Pancreas (tissue), 10 donors: ENCODE data around the gene ARID5A. TPM values are rescaled to one million over a fixed set of nuclear protein-coding genes. Genes with fewer than 3 reads are reported as not detected.
A peak's percentile ranks its signal among the peaks of the same experiment; 100 is the strongest.

Source experiments
- ATAC-seq, 4 donors: fragments of 200-7000 bp; cut with Tn5 transposase; one replicate each; pipeline versions ENCODE4 v1.8.0 to v1.9.1; 2020; ENCODE audit warnings: mild to moderate bottlenecking in 4 of 4, moderate library complexity in 4 of 4
- DNase-seq, 6 donors: peaks; one replicate each; pipeline ENCODE4 v3.0.0-alpha.2; 2020
- FAIRE-seq: peaks from 2 replicates; lab custom pipeline; 2012; peaks lifted over from hg19 to GRCh38; lab: Jason Lieb, UNC
- H3K27ac ChIP-seq, 4 donors: fragments of 200-600 bp; sonication (generic); 1 replicate in 3 of 4; 2 replicates in 1 of 4; pipeline versions ENCODE4 v1.5.0 to v1.8.0; 2020
- H3K27me3 ChIP-seq, 4 donors: fragments of 200-600 bp; one replicate each; pipeline ENCODE4 v1.8.0; 2021
- H3K36me3 ChIP-seq, 3 donors: fragments of 200-600 bp; sonication (generic) in 1 of 3; one replicate each; pipeline versions ENCODE4 v1.5.0 to v1.8.0; 2020 to 2021
- H3K4me1 ChIP-seq, 3 donors: fragments of 200-600 bp; one replicate each; pipeline ENCODE4 v1.8.0; 2021
- H3K4me3 ChIP-seq, 4 donors: fragments of 200-600 bp; sonication (generic) in 2 of 4; one replicate each; pipeline versions ENCODE4 v1.5.0 to v1.8.0; 2020 to 2021
- H3K9me3 ChIP-seq, 4 donors: fragments of 200-600 bp; one replicate each; pipeline ENCODE4 v1.8.0; 2021
- WGBS, 2 donors: extraction: QIAGEN DNeasy Blood & Tissue Kit; methylation state at CpG; one replicate each; pipeline ENCODE4 v1.1.7; 2013; 5-methylcytosine and 5-hydroxymethylcytosine counted together
- intact Hi-C, 3 donors: fragments of 100-400 bp; cut with DNase I; formaldehyde crosslinking; loops; one replicate each; pipeline versions ENCODE4 v1.11.1 to v1.14.2; 2022
- polyA plus RNA-seq, 2 donors: library from polyadenylated mRNA; stranded (reverse); fragments of 200-250 nt; gene quantifications; one replicate each; pipeline ENCODE4 v1.2.3, GENCODE V29; 2013
- total RNA-seq, 6 donors: library from RNA; stranded (reverse); fragmentation: NEBNext Ultra II Directional in 4 of 6; extraction: Animal tissue kit (Norgen Biotek cat#: 25700) in 4 of 6; gene quantifications; one replicate each; pipeline versions ENCODE4 v1.2.1 to v1.2.4, GENCODE V29; 2021 to 2023
- TF ChIP-seq, protein P1 (sequence below), 4 donors: fragments of 200-600 bp; sonication (generic) in 3 of 4; IDR thresholded peaks; one replicate each; pipeline versions ENCODE4 v1.5.0 to v1.8.0; 2021; ENCODE audit warnings: antibody characterized with exemption in 4 of 4
- donor health status: healthy with polysubstance abuse.
- donor health status: DM: no; HTN: no; CAD: no; lungs with moderate emphysema.
- donor health status: DM: no; HTN: no; CAD: no.
- donor health status: control.
- donor health status: control.
- donor health status: Bipolar disorder and iron deficiency.
- donor health status: DM: yes; HTN: yes; CAD: no.
- donor health status: DM: no; HTN: no; CAD: no.
- donor health status: DM: no; HTN: no; CAD: no.
- donor health status: DM: yes; HTN: yes; CAD: no.

ARID5A gene
- total and polyA plus RNA-seq, 8 donors, result 3.3 to 20.7 (median 6.7) TPM

DNA sequence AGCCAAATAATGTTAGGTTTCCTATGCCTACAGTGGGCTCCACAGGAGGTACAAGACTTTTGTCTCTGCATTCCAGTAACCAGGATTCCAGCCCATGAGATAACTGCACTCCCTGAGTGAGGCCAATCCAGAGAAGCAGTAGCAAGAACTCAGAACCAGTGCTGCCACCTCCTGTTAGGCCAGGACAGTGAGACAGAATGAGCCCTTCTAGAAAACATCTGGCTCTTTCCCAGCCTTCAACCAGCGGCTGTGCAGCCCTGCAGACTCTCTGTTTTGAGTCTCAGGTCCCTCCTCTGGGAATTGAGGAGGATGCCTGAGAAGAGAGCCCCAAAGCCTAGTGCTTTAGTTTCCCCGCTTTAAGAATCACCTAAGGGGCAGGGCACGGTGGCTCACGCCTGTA is 44.2 kb downstream of the ARID5A start:
- DNase-seq (no peak), FAIRE-seq (no peak), ATAC-seq (peak in 1 of 4 donors; percentile 86)
- Histone ChIP-seq H3K27me3 (no peaks in the 10 kb centered on the region), H3K36me3 (no peaks in the 10 kb centered on the region), H3K9me3 (no peaks in the 10 kb centered on the region), H3K4me1 (no peaks in the 10 kb centered on the region), H3K27ac (no peak overlapping the region), H3K4me3 (no peak overlapping the region)
- WGBS, 2 donors, result 82 to 89% methylated on average over 4 of the region's 4 CpGs
- intact Hi-C loops, result no loop called here
- TF ChIP-seq, protein P1, sequence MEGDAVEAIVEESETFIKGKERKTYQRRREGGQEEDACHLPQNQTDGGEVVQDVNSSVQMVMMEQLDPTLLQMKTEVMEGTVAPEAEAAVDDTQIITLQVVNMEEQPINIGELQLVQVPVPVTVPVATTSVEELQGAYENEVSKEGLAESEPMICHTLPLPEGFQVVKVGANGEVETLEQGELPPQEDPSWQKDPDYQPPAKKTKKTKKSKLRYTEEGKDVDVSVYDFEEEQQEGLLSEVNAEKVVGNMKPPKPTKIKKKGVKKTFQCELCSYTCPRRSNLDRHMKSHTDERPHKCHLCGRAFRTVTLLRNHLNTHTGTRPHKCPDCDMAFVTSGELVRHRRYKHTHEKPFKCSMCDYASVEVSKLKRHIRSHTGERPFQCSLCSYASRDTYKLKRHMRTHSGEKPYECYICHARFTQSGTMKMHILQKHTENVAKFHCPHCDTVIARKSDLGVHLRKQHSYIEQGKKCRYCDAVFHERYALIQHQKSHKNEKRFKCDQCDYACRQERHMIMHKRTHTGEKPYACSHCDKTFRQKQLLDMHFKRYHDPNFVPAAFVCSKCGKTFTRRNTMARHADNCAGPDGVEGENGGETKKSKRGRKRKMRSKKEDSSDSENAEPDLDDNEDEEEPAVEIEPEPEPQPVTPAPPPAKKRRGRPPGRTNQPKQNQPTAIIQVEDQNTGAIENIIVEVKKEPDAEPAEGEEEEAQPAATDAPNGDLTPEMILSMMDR (IDR thresholded peaks at IDR 0.05), result no peak

DNA sequence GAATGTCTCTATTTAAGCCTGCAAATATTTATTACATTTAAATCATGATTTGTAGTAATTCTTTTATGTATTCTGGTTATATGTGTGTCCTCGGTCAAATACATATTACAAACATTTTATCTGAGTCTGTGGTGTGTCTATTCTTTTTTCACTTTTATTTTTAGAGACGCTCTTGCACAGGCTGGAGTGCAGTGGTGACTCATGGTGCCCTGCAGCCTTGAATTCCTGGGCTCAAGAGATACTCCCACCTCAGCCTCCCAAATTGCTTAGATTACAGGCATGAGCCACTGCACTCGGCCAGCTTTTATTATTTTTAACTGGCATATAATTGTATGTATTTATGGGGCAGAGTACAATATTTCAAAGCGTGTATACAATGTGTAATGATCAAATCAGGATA is 47.5 kb downstream of the ARID5A start:
- TF ChIP-seq, protein P1 (IDR thresholded peaks at IDR 0.05), result no peak
- WGBS, 2 donors, result 94 to 96% methylated on average over 4 of the region's 4 CpGs
- intact Hi-C loops, result no loop called here
- H3K36me3 ChIP-seq, result no peaks in the 10 kb centered on the region
- no peak overlapping the region for H3K27ac ChIP-seq
- no peak for FAIRE-seq
- H3K4me1 ChIP-seq, result no peaks in the 10 kb centered on the region
- no peaks in the 10 kb centered on the region for H3K27me3 ChIP-seq
- no peak overlapping the region for H3K4me3 ChIP-seq
- no peak for ATAC-seq
- no peak for DNase-seq
- no peaks in the 10 kb centered on the region for H3K9me3 ChIP-seq

DNA sequence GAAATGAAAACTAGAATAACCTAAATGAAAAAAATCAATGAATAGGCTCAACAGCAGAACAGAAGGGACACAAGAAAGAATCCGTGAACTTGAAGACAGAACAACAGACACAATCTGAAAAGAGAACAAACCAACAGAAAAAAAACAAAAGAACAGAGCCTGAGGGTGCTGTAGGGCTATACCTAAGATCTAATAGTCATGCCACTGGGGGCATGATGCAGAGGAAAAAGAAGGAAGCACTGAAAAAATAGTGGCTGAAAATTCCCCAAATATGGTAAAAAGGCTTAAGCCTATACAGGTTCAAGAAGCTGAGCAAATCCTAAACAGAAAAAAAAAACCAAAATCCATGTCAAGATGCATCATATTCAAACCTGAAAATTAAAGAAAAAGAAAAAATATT is 51.3 kb downstream of the ARID5A start:
- Histone ChIP-seq H3K27me3 (no peaks in the 10 kb centered on the region), H3K4me3 (no peak overlapping the region), H3K27ac (no peak overlapping the region), H3K36me3 (peaks cover 0 to 4% (median 0%) of the 10 kb centered on the region in 3 donors), H3K9me3 (no peaks in the 10 kb centered on the region), H3K4me1 (no peaks in the 10 kb centered on the region)
- TF ChIP-seq, protein P1 (IDR thresholded peaks at IDR 0.05), result no peak
- intact Hi-C loops, result no loop called here
- WGBS, 2 donors, result 93 to 100% methylated on average over 1 of the region's 1 CpG
- ATAC-seq (no peak), DNase-seq (no peak), FAIRE-seq (no peak)

DNA sequence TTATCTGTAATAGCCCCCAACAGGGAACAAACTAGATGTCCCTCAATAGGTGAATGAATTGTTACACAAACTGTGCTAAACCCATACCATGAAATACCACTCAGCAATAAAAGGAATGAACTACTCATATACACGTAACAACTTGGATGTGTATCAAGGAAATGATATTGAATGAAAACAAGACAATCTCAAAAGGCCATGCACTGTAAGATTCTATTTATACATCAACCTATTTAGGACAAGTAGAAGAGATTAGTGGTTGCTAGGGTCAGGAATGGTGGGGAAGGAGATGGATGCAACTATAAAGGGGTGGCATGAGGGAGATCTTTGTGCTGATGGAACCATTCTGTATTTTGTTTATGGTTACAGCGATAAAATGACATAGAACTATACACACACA is 54.5 kb downstream of the ARID5A start:
- WGBS, 2 donors, result 81 to 88% methylated on average over 2 of the region's 2 CpGs
- intact Hi-C loops, result no loop called here
- no peak for DNase-seq
- Histone ChIP-seq H3K36me3 (peaks cover 0 to 28% (median 18%) of the 10 kb centered on the region in 3 donors), H3K4me1 (no peaks in the 10 kb centered on the region), H3K9me3 (no peaks in the 10 kb centered on the region), H3K4me3 (no peak overlapping the region), H3K27ac (no peak overlapping the region), H3K27me3 (no peaks in the 10 kb centered on the region)
- TF ChIP-seq, protein P1 (IDR thresholded peaks at IDR 0.05), result no peak
- ATAC-seq, result no peak
- FAIRE-seq, result no peak

DNA sequence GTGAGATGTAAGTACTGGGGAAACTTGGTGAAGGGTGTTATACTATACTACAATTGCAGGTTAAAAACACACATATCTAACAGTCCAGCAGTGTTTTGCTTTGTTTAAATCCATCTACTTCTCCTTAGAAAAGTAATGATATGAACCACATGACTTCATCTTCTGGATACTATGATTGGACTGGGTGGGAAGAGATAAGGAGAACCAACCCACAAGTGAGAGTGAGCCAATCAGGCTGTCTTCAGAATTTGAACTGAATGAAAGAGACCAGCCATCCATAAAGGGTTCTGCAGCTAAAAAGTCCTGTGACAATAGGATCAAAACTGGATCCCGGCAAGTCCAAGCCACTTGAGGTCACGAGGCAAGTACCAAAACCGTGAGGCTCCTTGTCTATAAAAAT is 54.9 kb downstream of the ARID5A start:
- no peak for ATAC-seq
- Histone ChIP-seq H3K4me1 (no peaks in the 10 kb centered on the region), H3K36me3 (peaks cover 0 to 28% (median 18%) of the 10 kb centered on the region in 3 donors), H3K4me3 (no peak overlapping the region), H3K27me3 (no peaks in the 10 kb centered on the region), H3K27ac (no peak overlapping the region), H3K9me3 (no peaks in the 10 kb centered on the region)
- no peak for DNase-seq
- TF ChIP-seq, protein P1 (IDR thresholded peaks at IDR 0.05), result no peak
- intact Hi-C loops, result no loop called here
- WGBS, 2 donors, result 96 to 98% methylated on average over 3 of the region's 3 CpGs
- no peak for FAIRE-seq
